NCI-H460 (cell line): ENCODE data around the gene CPE. TPM values are rescaled to one million over a fixed set of nuclear protein-coding genes. Genes with fewer than 3 reads are reported as not detected.
"Not testable (repeated sequence)": the region's sequence is repeated elsewhere in the genome, so short reads cannot be mapped to it uniquely, and the experiment has no call there.

Experiments used
- DNase-seq: peaks from one replicate; pipeline ENCODE4 v3.0.0-alpha.2; 2016; ENCODE audit warnings: low read depth; ENCODE audit errors: extremely low read depth
- total RNA-seq: library from RNA; depleted of rRNA; stranded (reverse); fragments of >200 nt; shearing (Covaris generic); gene quantifications from 2 replicates; pipeline ENCODE4 v1.2.3, GENCODE V29; 2014

CPE gene
- total RNA-seq, 1 experiment from 2014 or later: 1.1 TPM

- DNase-seq: no peak
These were observed 79.7 kb downstream of the CPE start for GRCh38 chr4:165458471-165458870.

- no peak for DNase-seq
These were observed 82.5 kb downstream of the CPE start for GRCh38 chr4:165461159-165461821.

- DNase-seq: no peak
These were observed 83.2 kb downstream of the CPE start for GRCh38 chr4:165462009-165462408.

GRCh38 chr4:165464376-165464775 lies 85.6 kb downstream of the CPE start:
- DNase-seq: no peak

GRCh38 chr4:165464813-165465381 lies 86.1 kb downstream of the CPE start:
- peak; percentile 1 for DNase-seq

GRCh38 chr4:165470009-165470408 lies 91.2 kb downstream of the CPE start:
- DNase-seq: no peak

- no peak for DNase-seq
These were observed 94.3 kb downstream of the CPE start for GRCh38 chr4:165472943-165473676.

- no peak for DNase-seq
These were observed 96.2 kb downstream of the CPE start for GRCh38 chr4:165474784-165475705.

GRCh38 chr4:165475706-165476070 lies 96.9 kb downstream of the CPE start:
- no peak for DNase-seq

- no peak for DNase-seq
These were observed 97.6 kb downstream of the CPE start for GRCh38 chr4:165476214-165477098.

- DNase-seq: no peak
These were observed 99.0 kb downstream of the CPE start for GRCh38 chr4:165477799-165478198.

GRCh38 chr4:165478260-165478659 lies 99.5 kb downstream of the CPE start:
- DNase-seq: no peak

- DNase-seq: no peak
These were observed 102.4 kb downstream of the CPE start for GRCh38 chr4:165481053-165481835.

GRCh38 chr4:165489786-165490185 lies 111.0 kb downstream of the CPE start:
- DNase-seq: no peak

- DNase-seq: not testable (repeated sequence)
These were observed 113.8 kb downstream of the CPE start for GRCh38 chr4:165492583-165492982.

GRCh38 chr4:165493359-165493758 lies 114.6 kb downstream of the CPE start:
- peak; percentile 57 for DNase-seq

- no peak for DNase-seq
These were observed 124.4 kb downstream of the CPE start for GRCh38 chr4:165502916-165503907.

- no peak for DNase-seq
These were observed 125.4 kb downstream of the CPE start for GRCh38 chr4:165504184-165504583.
